SH-SY5Y (cell line): ENCODE data around the gene GUCY2F.

ENCODE experiments used
- GATA2 ChIP-seq: IDR thresholded peaks from 2 replicates; pipeline ENCODE4 v1.6.1; 2011; ENCODE audit warnings: mild to moderate bottlenecking, low read depth, low read length
- GATA3 ChIP-seq: IDR thresholded peaks from 2 replicates; pipeline ENCODE4 v1.6.1; 2011; ENCODE audit warnings: low read depth, mild to moderate bottlenecking, low read length, moderate library complexity

DNA sequence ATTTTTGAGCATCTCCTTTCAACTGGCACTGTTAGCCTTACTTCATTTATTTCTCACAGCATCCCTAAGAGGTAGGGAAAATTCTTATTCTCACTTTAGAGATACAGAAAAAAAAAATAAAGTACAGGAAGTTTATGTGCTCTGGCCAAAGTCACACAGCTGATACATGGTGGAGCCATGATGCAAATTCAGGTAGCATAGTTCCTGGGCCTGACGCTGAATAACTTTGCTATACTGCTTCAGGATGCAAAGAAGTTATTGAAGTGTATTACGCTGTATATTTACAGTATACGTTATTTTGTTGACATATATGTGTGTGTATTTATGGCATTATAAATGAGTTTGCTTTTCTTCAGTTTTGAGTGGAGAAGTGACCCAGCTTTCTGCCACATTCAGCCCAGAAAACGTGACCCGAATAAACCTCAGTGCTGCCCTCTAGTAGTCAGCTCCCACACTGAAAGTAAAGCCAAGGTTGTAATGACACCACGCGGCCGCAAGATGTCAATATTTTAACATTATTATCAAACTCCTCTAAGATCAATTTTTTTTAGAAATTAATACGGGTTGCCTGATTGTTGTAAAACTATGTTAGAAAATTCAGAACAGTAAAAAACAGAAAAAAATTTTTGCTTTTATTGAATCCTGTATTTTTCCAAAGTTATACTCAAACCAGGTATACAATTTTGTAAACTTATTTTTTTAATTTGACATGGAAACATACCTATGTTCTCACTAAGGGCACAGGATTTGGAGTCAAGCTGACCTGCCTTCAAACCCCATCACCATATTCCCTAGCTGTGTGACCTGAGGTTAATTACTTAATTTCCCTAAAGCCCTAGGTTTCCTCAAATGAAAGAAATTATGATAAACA lies 3.8 kb upstream of the GUCY2F start:
- TF ChIP-seq GATA2 (no peak), GATA3 (no peak)
